Loucy (cell line): ENCODE results near the gene ASPSCR1.

ENCODE experiments used
- H2AFZ ChIP-seq: fragments of 200-600 bp; sonication (generic); 2 replicates; pipeline ENCODE4 v1.6.0; 2016; ENCODE audit warnings: antibody characterized with exemption, mild to moderate bottlenecking, low read length, moderate library complexity
- H3F3A ChIP-seq: fragments of 200-600 bp; 2 replicates; pipeline ENCODE4 v1.6.0; 2016; ENCODE audit warnings: antibody characterized with exemption, low read depth, mild to moderate bottlenecking
- H3K27me3 ChIP-seq: fragments of 200-600 bp; sonication (generic); 2 replicates; pipeline ENCODE4 v1.6.1; 2014; ENCODE audit warnings: low read length, mild to moderate bottlenecking; ENCODE audit not compliant: insufficient read depth, poor library complexity, severe bottlenecking
- H3K36me3 ChIP-seq: fragments of 200-600 bp; sonication (generic); 2 replicates; pipeline ENCODE4 v1.6.1; 2016; ENCODE audit warnings: low read length; ENCODE audit not compliant: insufficient read depth
- H3K4me1 ChIP-seq: fragments of 200-600 bp; sonication (generic); 2 replicates; pipeline ENCODE4 v1.5.1; 2014; ENCODE audit warnings: low read length, mild to moderate bottlenecking; ENCODE audit not compliant: insufficient read depth, poor library complexity, severe bottlenecking
- H3K4me2 ChIP-seq: fragments of 200-600 bp; sonication (generic); 2 replicates; pipeline ENCODE4 v1.6.0; 2014; ENCODE audit warnings: antibody characterized with exemption, low read length, low read depth, mild to moderate bottlenecking; ENCODE audit not compliant: poor library complexity, severe bottlenecking
- H3K4me3 ChIP-seq: fragments of 200-600 bp; sonication (generic); 2 replicates; pipeline ENCODE4 v1.5.1; 2014; ENCODE audit warnings: low read length, mild to moderate bottlenecking, mixed read lengths; ENCODE audit not compliant: poor library complexity, severe bottlenecking
- H3K79me2 ChIP-seq: fragments of 200-600 bp; sonication (generic); 2 replicates; pipeline ENCODE4 v1.6.1; 2014; ENCODE audit warnings: low read length; ENCODE audit not compliant: insufficient read depth
- H3K9ac ChIP-seq: fragments of 200-600 bp; sonication (generic); 2 replicates; pipeline ENCODE4 v1.6.0; 2014; ENCODE audit warnings: mild to moderate bottlenecking, low read depth, low read length, moderate library complexity; ENCODE audit not compliant: poor library complexity, severe bottlenecking
- H3K9me2 ChIP-seq: fragments of 200-600 bp; sonication (generic); replicated peaks from 2 replicates; pipeline ENCODE4 v1.6.1; 2016; ENCODE audit warnings: low read depth, low read length, mixed read lengths
- H3K9me3 ChIP-seq: fragments of 200-600 bp; sonication (generic); 2 replicates; pipeline ENCODE4 v1.6.1; 2014; ENCODE audit warnings: mild to moderate bottlenecking, antibody characterized with exemption, low read length, low read depth; ENCODE audit not compliant: insufficient read depth
- H4K20me1 ChIP-seq: fragments of 200-600 bp; sonication (generic); 2 replicates; pipeline ENCODE4 v1.6.0; 2014; ENCODE audit warnings: antibody characterized with exemption, low read length, mild to moderate bottlenecking; ENCODE audit not compliant: insufficient read depth, poor library complexity, severe bottlenecking
- CTCF ChIP-seq: fragments of 200-600 bp; sonication (generic); conservative IDR thresholded peaks from 2 replicates; pipeline ENCODE4 v1.5.1; 2014; ENCODE audit warnings: mild to moderate bottlenecking, antibody characterized with exemption, low read length
- EZH2phosphoT487 ChIP-seq: fragments of 200-600 bp; IDR thresholded peaks from 2 replicates; pipeline ENCODE4 v1.6.1; 2018; ENCODE audit warnings: antibody characterized with exemption, mild to moderate bottlenecking, moderate library complexity, borderline replicate concordance

The ASPSCR1 gene

DNA sequence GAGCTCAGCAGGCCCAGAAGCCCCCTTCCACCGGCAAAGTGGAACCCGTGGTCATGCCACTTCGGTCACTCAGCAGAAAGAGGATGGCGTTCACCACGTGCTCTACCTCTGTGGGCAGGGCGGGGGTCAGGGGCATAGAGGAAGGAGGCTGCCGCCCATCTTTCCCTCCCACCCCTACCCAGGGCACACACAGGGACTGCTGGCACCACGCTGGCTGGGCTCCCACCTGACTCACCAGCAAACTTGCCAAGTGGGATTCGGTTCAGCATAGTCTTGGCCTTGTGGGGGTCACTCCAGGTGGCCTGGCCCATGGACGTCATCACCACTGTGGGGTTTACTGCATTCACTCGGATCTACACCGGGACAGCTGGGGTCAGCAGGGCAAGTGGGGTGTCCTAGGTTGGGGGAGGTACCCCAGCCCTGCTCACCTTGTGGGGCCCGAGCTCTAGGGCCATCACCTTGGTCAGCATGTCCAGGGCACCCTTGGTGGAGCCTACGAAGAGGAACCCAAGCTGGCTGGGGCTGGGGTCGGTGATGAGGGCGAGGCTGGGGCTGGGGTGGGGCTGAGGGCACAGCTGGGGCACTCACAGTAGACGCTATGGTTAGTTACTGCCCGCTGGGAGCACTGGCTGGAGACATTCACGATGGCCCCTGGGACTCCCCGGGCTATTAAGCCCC lies 58.7 kb downstream of the ASPSCR1 start:
- Histone ChIP-seq H3K9ac (peak overlapping the region; percentile 89), H3K27me3 (no peaks in the 10 kb centered on the region), H3K4me3 (peak overlapping the region; percentile 90)

GRCh38 chr17:82036634-82037091 lies 59.2 kb downstream of the ASPSCR1 start:
- H3K4me3 ChIP-seq, result peak overlapping the region; percentile 90
- H3K4me2 ChIP-seq, result peak overlapping the region; percentile 94
- no peaks in the 10 kb centered on the region for H3F3A ChIP-seq
- H3K27me3 ChIP-seq, result no peaks in the 10 kb centered on the region
- H4K20me1 ChIP-seq, result peaks cover 7% of the 10 kb centered on the region
- peaks cover 11% of the 10 kb centered on the region for H3K4me1 ChIP-seq
- peak overlapping the region; percentile 89 for H3K9ac ChIP-seq
- H3K36me3 ChIP-seq, result no peaks in the 10 kb centered on the region
- no peak for TF ChIP-seq EZH2phosphoT487
- no peak for TF ChIP-seq CTCF
- no peaks in the 10 kb centered on the region for H3K9me3 ChIP-seq
- H3K9me2 ChIP-seq, result no peaks in the 10 kb centered on the region
- peaks cover 7% of the 10 kb centered on the region; the same call in 1 of the 2 replicates for H3K79me2 ChIP-seq
- H2AFZ ChIP-seq, result no peak overlapping the region; the same call in 1 of the 2 replicates

More for the DNA sequence above, 58.7 kb downstream of the ASPSCR1 start:
- Histone ChIP-seq H2AFZ (no peak overlapping the region), H3K4me1 (peaks cover 11% of the 10 kb centered on the region), H3F3A (no peaks in the 10 kb centered on the region), H3K79me2 (peaks cover 7% of the 10 kb centered on the region; the same call in 1 of the 2 replicates), H3K9me2 (no peaks in the 10 kb centered on the region), H3K36me3 (no peaks in the 10 kb centered on the region), H3K9me3 (no peaks in the 10 kb centered on the region), H4K20me1 (peaks cover 7% of the 10 kb centered on the region), H3K4me2 (peak overlapping the region; percentile 94)
- TF ChIP-seq CTCF (no peak), EZH2phosphoT487 (no peak)

- peak within 1 kb of the TSS; percentile 90 for H3K4me3 ChIP-seq
These were observed 59.9 kb downstream of the ASPSCR1 start, which contains the start of gene DCXR for GRCh38 chr17:82037092-82037888. Gene DCXR (minus strand): TSS chr17:82037697. CDS start chr17:82037682, 15 bp downstream.

More at GRCh38 chr17:82037092-82037888, 59.9 kb downstream of the ASPSCR1 start, which contains the start of gene DCXR:
- H3K4me2 ChIP-seq, result peak within 1 kb of the TSS; percentile 94
- peak; percentile 67 for TF ChIP-seq CTCF
- TF ChIP-seq EZH2phosphoT487, result no peak
- peak within 1 kb of the TSS; percentile 89 for H3K9ac ChIP-seq
- H3K4me1 ChIP-seq, result peaks cover 8% of the 10 kb centered on the region
- H3K9me2 ChIP-seq, result no peaks in the 10 kb centered on the region
- H3K79me2 ChIP-seq, result peaks cover 7% of the 10 kb centered on the region; the same call in 1 of the 2 replicates
- no peaks in the 10 kb centered on the region for H3K9me3 ChIP-seq
- H2AFZ ChIP-seq, result peak within 1 kb of the TSS; percentile 79
- peaks cover 7% of the 10 kb centered on the region for H4K20me1 ChIP-seq
- no peaks in the 10 kb centered on the region for H3K27me3 ChIP-seq
- no peaks in the 10 kb centered on the region for H3K36me3 ChIP-seq
- no peaks in the 10 kb centered on the region for H3F3A ChIP-seq
